HL-60 (cell line): ENCODE measurements around the gene EAF1.

ENCODE experiments used
- CTCF ChIP-seq: IDR thresholded peaks from one replicate; pipeline ENCODE4 v1.5.1; 2011; ENCODE audit warnings: low read length, control low read depth, inconsistent platforms; ENCODE audit not compliant: insufficient read depth
- GABPA ChIP-seq: IDR thresholded peaks from 2 replicates; pipeline ENCODE4 v1.6.1; 2012; ENCODE audit warnings: low read depth
- POLR2AphosphoS5 ChIP-seq: IDR thresholded peaks from 2 replicates; pipeline ENCODE4 v1.6.1; 2012; ENCODE audit warnings: low read depth
- REST ChIP-seq: IDR thresholded peaks from 2 replicates; pipeline ENCODE4 v1.6.1; 2012; ENCODE audit warnings: low read depth; ENCODE audit not compliant: insufficient replicate concordance

- TF ChIP-seq POLR2AphosphoS5, result no peak
- TF ChIP-seq CTCF, result no peak
- TF ChIP-seq GABPA, result no peak
- no peak for TF ChIP-seq REST
These were observed 23.2 kb downstream of the EAF1 start for GRCh38 chr3:15450438-15451215.
